ENCODE data around the gene CSTPP1. TPM values are rescaled to one million over a fixed set of nuclear protein-coding genes. Genes with fewer than 3 reads are reported as not detected.

CSTPP1 gene
- total RNA-seq, 1 donor, result 5.8 TPM

DNA sequence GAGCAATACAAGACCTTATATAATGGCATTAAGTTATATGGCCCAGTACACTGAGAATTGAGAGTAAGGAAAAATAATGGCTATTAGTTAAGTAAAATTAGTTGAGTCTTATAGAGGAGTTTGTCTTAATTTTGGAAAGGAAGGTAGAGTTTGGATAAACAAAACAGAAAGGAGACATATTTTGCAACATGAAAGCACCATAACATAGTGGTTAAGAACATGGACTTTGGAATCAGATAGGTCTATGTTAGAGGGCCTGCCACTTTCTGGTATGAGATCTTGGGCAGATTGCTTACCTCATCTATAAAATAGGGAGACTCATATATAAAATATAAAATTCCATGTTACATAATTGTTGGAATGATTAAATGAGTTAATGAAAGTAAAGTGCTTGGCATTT, 68.9 kb downstream of the CSTPP1 start:
- Histone ChIP-seq H3K4me1 (ENCODE audit: insufficient read depth, low read length) (peaks cover 28% of the 10 kb centered on the region), H3K4me3 (ENCODE audit: low read length) (no peak overlapping the region), H3K27me3 (ENCODE audit: insufficient read depth, low read length) (no peaks in the 10 kb centered on the region), H3K9me3 (ENCODE audit: low read depth, low read length) (no peaks in the 10 kb centered on the region)

DNA sequence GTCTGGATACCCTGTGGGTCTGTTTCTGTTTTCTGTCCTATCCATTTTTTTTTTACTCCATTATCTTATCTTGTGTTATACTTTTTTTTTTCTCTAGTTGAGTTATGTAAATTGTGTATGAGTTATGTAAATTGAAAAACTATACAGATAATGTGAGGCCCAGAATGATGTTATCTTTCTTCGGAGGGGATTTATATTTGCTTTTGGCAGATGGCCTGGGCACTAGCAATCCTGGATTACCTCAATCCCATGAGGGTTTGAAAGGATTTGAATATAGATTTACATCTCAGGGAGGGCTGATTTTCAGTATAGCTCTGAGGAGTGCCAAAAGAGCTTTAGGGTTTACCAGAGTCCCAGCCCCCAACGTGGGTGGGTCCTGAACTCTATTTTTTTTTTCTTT, 71.0 kb downstream of the CSTPP1 start:
- Histone ChIP-seq H3K4me3 (ENCODE audit: low read length) (no peak overlapping the region), H3K9me3 (ENCODE audit: low read depth, low read length) (no peaks in the 10 kb centered on the region), H3K4me1 (ENCODE audit: insufficient read depth, low read length) (peaks cover 23% of the 10 kb centered on the region), H3K27me3 (ENCODE audit: insufficient read depth, low read length) (no peaks in the 10 kb centered on the region)

DNA sequence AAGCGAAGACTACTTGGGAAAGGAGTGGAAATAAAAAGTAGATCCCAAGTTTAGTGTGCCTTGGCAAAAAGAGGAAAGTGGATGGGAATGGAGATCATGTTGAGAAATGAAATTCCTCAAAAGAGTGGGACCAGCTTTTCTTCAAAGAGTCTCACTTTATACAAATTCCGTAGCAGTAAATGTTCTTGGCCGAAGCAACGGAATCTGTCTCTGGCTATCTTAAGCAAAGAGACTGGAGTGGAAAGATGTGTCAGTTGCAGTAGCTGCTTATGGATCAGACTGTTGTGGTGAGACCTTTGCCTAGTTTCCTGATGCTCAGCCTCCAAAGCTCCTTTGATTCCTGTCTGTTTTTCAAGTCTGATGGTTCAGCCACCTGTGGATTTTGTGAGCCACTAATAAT, 73.6 kb downstream of the CSTPP1 start:
- Histone ChIP-seq H3K27me3 (ENCODE audit: insufficient read depth, low read length) (no peaks in the 10 kb centered on the region), H3K4me3 (ENCODE audit: low read length) (no peak overlapping the region), H3K4me1 (ENCODE audit: insufficient read depth, low read length) (no peaks in the 10 kb centered on the region), H3K9me3 (ENCODE audit: low read depth, low read length) (no peaks in the 10 kb centered on the region)

DNA sequence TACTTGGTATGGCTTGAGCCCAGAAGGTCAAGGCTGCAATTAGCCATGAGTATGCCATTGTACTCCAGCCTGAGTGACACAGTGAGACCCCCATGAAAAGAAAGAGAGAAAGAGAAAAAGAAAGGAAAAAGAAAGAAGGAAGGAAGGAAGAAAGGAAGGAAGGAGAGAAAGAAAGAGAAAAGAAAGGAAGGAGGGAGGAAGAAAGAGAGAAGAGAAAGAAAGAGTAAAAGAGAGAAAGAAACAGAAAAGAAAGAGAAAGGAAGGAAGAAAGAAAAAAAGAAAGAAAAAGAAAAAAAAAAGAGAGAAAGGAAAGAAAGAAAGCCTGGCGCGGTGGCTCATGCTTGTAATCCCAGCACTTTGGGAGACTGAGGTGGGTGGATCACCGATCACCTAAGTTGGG, 77.5 kb downstream of the CSTPP1 start:
- Histone ChIP-seq H3K27me3 (ENCODE audit: insufficient read depth, low read length) (no peaks in the 10 kb centered on the region), H3K4me1 (ENCODE audit: insufficient read depth, low read length) (no peaks in the 10 kb centered on the region), H3K9me3 (ENCODE audit: low read depth, low read length) (no peaks in the 10 kb centered on the region), H3K4me3 (ENCODE audit: low read length) (no peak overlapping the region)

DNA sequence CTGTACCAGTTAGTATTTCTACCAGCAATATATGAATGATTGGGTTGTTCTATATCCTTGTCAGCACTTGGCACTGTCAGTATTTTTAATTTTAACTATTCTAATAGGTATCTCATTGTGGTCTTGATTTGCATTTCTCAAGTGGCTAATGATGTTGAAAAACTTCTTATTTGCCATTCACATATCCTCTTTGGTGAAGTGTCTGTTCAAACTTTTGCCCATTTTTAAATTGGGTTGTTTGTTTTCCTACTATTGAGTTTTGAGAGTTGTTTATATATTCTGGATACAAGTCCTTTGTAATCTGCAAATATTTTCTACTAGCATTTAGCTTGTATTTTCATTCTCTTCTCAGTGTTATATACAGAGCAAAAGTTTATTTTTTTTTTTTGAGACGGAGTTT, 82.1 kb downstream of the CSTPP1 start:
- no peaks in the 10 kb centered on the region for H3K4me1 ChIP-seq (ENCODE audit: insufficient read depth, low read length)
- H3K9me3 ChIP-seq (ENCODE audit: low read depth, low read length), result no peaks in the 10 kb centered on the region
- H3K4me3 ChIP-seq (ENCODE audit: low read length), result no peak overlapping the region
- no peaks in the 10 kb centered on the region for H3K27me3 ChIP-seq (ENCODE audit: insufficient read depth, low read length)

DNA sequence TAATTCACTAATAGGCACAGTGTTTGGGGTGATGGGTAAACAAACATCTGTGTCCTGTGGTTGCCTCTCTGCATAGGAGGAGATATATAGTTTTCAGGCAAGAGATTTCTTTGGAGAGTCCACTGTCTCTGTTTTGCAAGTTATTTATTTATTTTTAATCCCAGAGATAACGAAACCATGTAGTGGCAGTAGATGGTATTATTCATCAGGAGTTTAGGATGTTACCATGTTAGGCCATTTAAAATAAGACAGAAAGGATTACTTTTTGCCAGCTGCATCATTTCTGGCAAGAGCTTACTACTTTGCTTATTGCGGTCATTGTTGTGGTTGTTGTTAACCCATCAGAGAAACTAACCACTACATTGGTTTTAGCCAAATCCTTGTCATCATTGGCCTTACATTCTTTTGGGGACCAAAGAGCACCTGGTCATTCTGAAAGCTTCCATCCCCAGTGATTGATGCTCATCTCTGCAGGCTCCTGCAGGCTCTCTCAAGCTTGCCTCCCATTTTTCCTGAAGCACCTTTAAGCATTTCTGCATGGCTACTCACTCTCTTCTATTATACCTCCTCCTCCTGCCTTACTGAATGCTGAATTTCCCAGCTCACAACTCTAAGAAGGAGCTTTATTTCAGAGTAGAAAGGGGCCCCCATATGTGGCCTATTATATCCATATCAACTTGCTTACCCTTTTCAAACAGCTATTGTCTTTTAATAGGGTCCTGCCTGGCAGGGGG, 84.4 kb downstream of the CSTPP1 start:
- Histone ChIP-seq H3K4me3 (ENCODE audit: low read length) (no peak overlapping the region), H3K9me3 (ENCODE audit: low read depth, low read length) (no peaks in the 10 kb centered on the region), H3K27me3 (ENCODE audit: insufficient read depth, low read length) (no peaks in the 10 kb centered on the region), H3K4me1 (ENCODE audit: insufficient read depth, low read length) (no peaks in the 10 kb centered on the region)

DNA sequence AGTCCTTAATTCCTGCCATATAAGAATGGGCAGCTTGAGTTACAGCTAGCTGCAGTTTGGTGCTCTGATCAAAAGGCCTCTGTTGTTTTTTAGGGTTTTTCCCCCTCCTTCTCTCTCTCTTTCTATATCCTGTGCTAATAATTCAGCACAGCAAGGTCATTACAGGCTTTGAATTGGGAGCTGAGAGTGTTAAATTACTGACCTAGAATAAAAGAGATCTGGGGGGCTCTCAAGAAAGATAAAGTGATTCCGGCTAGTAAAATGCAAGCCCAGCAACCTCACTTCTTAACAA, 84.9 kb downstream of the CSTPP1 start:
- H3K4me3 ChIP-seq (ENCODE audit: low read length), result no peak overlapping the region
- no peaks in the 10 kb centered on the region for H3K27me3 ChIP-seq (ENCODE audit: insufficient read depth, low read length)
- no peaks in the 10 kb centered on the region for H3K4me1 ChIP-seq (ENCODE audit: insufficient read depth, low read length)
- no peaks in the 10 kb centered on the region for H3K9me3 ChIP-seq (ENCODE audit: low read depth, low read length)

DNA sequence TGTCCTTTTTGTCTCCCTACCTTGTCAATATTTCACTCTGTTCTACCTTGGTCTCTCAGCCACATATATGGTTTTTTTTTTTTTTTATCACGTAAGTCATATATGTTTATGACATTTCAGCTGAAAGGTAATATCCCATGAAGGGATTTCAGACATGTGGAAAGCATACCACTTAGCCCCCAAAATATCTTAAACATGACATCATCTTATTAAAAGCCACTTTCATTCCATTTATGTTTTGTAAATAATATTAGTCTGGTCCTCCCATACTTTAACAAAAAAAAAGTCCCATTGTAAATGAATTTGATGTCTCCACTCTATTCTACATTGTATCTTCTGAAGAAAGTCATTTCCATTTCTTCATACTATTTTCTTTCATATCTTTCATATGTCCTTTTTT, 85.4 kb downstream of the CSTPP1 start:
- Histone ChIP-seq H3K27me3 (ENCODE audit: insufficient read depth, low read length) (no peaks in the 10 kb centered on the region), H3K4me1 (ENCODE audit: insufficient read depth, low read length) (no peaks in the 10 kb centered on the region), H3K4me3 (ENCODE audit: low read length) (no peak overlapping the region), H3K9me3 (ENCODE audit: low read depth, low read length) (no peaks in the 10 kb centered on the region)

DNA sequence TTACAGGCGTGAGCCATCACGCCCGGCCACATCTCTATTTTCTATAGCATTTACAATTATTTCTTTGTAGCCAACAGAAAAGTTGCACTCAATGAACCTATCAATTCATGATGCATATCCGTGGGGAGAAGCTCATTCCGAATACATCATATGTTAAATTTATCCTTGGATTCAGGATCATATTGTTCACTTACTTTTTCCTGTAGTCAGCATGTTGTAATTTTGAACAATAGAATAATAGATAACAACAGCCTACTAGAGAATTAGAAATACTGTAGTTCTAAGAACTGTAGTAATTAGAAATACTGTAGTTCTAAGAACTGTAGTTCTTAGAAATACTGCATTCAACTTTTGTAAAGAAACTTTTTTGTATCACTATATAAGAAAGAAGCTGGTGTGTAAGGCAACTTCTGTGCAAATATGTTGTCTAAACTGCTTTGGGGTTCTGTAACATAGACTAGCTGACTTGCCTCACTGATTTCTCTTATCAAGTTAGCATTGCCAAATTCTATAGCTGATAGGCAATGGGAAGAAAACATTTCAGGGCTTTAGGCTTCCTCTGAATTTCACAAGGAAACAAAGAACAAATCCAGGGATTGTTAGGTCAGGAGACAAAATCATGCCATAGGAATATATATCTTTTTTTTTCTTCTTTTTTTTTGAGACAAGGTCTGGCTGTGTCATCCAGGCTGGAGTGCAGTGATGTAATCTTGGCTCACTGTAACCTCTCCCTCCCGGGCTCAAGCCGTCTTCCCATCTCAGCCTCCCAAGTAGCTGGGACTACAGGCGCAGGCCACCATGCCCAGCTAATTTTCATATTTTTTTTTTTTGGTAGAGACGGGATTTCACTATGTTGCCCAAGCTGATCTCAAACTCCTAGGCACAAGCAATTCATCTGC, 91.9 kb downstream of the CSTPP1 start:
- H3K4me1 ChIP-seq (ENCODE audit: insufficient read depth, low read length), result no peaks in the 10 kb centered on the region
- H3K27me3 ChIP-seq (ENCODE audit: insufficient read depth, low read length), result no peaks in the 10 kb centered on the region
- H3K4me3 ChIP-seq (ENCODE audit: low read length), result no peak overlapping the region
- H3K9me3 ChIP-seq (ENCODE audit: low read depth, low read length), result no peaks in the 10 kb centered on the region

DNA sequence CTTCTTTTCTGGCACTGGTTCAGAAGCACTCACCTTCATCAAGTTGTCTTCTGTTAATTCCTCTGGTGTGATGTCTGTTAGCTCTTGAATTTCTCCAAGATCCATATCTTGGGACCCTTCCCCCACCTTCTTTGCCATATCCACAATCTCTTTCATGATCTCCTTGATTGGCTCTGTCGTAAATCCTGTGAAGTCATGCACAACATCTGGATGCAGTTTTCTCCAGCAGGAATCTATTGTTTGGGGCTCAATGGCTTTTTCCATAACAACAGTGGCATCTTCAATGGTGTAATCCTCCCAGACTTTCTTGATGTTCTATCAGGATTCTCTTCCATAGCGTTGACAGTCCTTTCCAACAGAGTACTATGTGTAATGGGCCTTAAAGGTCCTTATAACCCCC, 96.9 kb downstream of the CSTPP1 start:
- no peaks in the 10 kb centered on the region for H3K9me3 ChIP-seq (ENCODE audit: low read depth, low read length)
- H3K27me3 ChIP-seq (ENCODE audit: insufficient read depth, low read length), result no peaks in the 10 kb centered on the region
- H3K4me1 ChIP-seq (ENCODE audit: insufficient read depth, low read length), result no peaks in the 10 kb centered on the region
- no peak overlapping the region for H3K4me3 ChIP-seq (ENCODE audit: low read length)

DNA sequence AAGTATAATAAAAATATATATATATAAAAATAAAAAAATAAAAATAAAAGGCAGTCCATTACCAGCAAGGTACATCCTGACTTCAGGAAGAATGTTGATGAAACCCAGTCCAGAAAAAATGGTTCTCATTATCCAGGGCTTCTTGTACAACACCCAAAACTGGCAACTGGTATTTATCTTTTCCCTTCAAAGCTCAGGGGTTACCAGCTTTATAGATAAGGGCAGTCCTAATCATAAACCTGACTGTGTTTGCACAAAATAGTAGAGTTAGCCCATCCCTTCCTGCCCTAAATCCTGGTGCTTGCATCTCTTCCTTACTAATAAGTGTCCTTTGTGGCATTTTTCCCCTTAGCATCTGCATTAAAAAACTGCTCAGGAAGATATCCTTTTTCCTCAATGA, 97.5 kb downstream of the CSTPP1 start:
- no peak overlapping the region for H3K4me3 ChIP-seq (ENCODE audit: low read length)
- H3K9me3 ChIP-seq (ENCODE audit: low read depth, low read length), result no peaks in the 10 kb centered on the region
- H3K27me3 ChIP-seq (ENCODE audit: insufficient read depth, low read length), result no peaks in the 10 kb centered on the region
- H3K4me1 ChIP-seq (ENCODE audit: insufficient read depth, low read length), result no peaks in the 10 kb centered on the region

DNA sequence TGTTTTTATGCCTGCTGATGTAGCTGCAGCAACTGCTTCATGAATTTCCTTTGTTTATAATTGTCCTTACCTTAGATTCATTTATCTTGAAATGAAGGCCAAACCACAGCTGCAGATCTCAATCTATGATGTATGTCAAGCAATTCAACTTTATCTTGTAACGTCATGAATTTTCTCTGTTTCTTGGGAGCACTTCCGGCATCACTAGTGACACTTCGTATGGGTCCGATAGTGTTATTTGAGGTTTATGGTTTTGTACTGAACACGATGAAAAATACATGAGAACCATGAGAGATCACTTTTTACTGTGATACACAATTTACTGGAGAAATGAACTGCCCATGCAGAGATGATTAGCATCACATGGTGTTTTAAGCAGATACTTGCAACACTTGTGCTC, 98.5 kb downstream of the CSTPP1 start:
- no peak overlapping the region for H3K4me3 ChIP-seq (ENCODE audit: low read length)
- H3K27me3 ChIP-seq (ENCODE audit: insufficient read depth, low read length), result no peaks in the 10 kb centered on the region
- H3K4me1 ChIP-seq (ENCODE audit: insufficient read depth, low read length), result no peaks in the 10 kb centered on the region
- no peaks in the 10 kb centered on the region for H3K9me3 ChIP-seq (ENCODE audit: low read depth, low read length)

DNA sequence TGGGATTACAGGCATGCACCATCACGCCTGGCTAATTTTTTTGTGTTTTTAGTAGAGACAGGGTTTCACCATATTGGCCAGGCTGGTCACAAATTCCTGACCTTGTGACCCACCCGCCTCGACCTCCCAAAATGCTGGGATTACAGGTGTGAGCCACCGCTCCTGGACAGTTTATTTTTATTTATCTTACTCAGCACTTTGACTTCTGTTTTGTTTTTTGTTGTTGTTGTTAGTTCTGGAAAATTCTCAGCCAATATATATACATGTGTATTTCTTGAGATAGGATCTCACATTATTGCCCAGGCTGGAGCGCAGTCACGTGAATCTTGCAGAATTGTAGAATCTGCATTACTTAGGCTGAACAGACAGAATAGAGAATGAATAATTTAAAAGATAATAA, 107.6 kb downstream of the CSTPP1 start:
- Histone ChIP-seq H3K27me3 (ENCODE audit: insufficient read depth, low read length) (no peaks in the 10 kb centered on the region), H3K9me3 (ENCODE audit: low read depth, low read length) (no peaks in the 10 kb centered on the region), H3K4me3 (ENCODE audit: low read length) (no peak overlapping the region), H3K4me1 (ENCODE audit: insufficient read depth, low read length) (no peaks in the 10 kb centered on the region)

DNA sequence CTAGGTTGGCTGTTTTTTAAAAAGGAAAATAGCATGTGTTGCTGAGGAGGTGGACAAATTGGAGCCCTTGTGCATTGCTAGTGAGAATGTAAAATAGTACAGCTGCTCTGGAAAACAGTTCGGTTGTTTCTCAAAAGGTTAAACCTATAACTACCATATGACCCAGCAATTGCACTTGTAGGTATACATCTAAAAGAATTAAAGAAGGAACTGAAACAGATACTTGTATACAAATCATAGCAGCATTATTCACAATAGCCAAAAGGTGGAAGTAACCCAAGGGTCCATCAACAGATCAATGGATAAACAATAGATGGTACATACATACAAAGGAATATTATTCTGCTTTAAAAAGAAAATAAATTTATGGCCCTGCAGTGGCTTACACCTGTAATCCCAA, 111.4 kb downstream of the CSTPP1 start:
- no peak overlapping the region for H3K4me3 ChIP-seq (ENCODE audit: low read length)
- H3K27me3 ChIP-seq (ENCODE audit: insufficient read depth, low read length), result no peaks in the 10 kb centered on the region
- H3K4me1 ChIP-seq (ENCODE audit: insufficient read depth, low read length), result no peaks in the 10 kb centered on the region
- H3K9me3 ChIP-seq (ENCODE audit: low read depth, low read length), result no peaks in the 10 kb centered on the region

DNA sequence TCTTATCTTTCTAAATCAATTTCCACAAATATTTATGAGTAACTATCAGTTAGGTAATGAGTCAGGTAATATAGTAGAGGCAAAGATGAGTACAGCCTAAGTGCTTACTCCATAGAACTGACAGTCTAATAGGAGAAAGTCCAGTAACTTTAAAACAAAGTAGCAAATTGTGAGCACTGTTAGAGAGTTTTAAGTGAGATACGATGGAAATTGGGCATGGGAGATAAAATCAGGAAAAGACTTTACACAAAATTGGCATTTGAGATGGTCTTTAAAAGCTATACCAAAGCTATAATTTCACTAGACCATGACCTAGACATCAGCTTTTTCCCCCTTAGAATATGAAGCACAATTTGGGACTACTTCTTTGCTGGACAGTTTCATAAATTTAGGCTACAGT, 113.7 kb downstream of the CSTPP1 start:
- no peaks in the 10 kb centered on the region for H3K9me3 ChIP-seq (ENCODE audit: low read depth, low read length)
- no peak overlapping the region for H3K4me3 ChIP-seq (ENCODE audit: low read length)
- no peaks in the 10 kb centered on the region for H3K4me1 ChIP-seq (ENCODE audit: insufficient read depth, low read length)
- no peaks in the 10 kb centered on the region for H3K27me3 ChIP-seq (ENCODE audit: insufficient read depth, low read length)

DNA sequence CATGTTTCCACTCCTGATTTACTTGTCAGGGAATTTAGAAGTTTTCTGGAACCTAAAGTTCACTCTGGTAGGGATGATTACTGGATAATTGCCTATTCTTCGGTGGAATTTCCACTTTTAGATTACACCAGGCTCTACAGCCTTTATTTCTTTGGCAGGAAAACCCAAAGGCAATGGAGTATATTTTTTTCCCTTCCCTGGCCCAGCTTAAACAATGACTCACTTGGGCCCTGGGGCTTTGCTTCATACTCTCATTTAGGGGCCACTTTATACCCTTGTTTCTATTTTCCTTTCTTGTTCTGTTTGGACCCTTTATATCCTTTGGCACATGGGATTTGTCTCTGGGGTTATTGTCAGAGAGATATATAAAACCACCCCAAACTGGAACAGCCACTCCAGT, 114.7 kb downstream of the CSTPP1 start:
- Histone ChIP-seq H3K4me1 (ENCODE audit: insufficient read depth, low read length) (no peaks in the 10 kb centered on the region), H3K27me3 (ENCODE audit: insufficient read depth, low read length) (no peaks in the 10 kb centered on the region), H3K4me3 (ENCODE audit: low read length) (no peak overlapping the region), H3K9me3 (ENCODE audit: low read depth, low read length) (no peaks in the 10 kb centered on the region)
